A673 (cell line): ENCODE data around the gene CFAP65. TPM values are rescaled to one million over a fixed set of nuclear protein-coding genes. Genes with fewer than 3 reads are reported as not detected.

ENCODE experiments used
- BruUV-seq: library from RNA; stranded (reverse); fragments of 400-500 nt; replicated peaks from 2 replicates; lab custom pipeline; 2021; lab: Mats Ljungman, UMichigan
- CTCF ChIA-PET: fragments of 300-600 bp; sonication (Branson Sonifier 250); formaldehyde crosslinking; loops from one replicate; lab custom pipeline; 2022; ENCODE audit warnings: antibody characterized with exemption; lab: Charles Lee
- POLR2A ChIA-PET: fragments of 300-600 bp; sonication (Branson Sonifier 250); formaldehyde crosslinking; loops from one replicate; lab custom pipeline; 2022; ENCODE audit warnings: antibody characterized with exemption; ENCODE audit not compliant: low non-redundant PET; lab: Charles Lee
- DNase-seq: peaks from one replicate; pipeline ENCODE4 v3.0.0-alpha.2; 2015; ENCODE audit warnings: low spot score
- H3K27ac ChIP-seq: fragments of 200-600 bp; sonication (generic); 2 replicates; pipeline ENCODE4 v1.5.1; 2016; ENCODE audit warnings: mixed run types, low read depth, mild to moderate bottlenecking, mixed read lengths, antibody characterized with exemption, low read length; ENCODE audit not compliant: poor library complexity, severe bottlenecking
- H3K27me3 ChIP-seq: fragments of 200-600 bp; sonication (generic); replicated peaks from 2 replicates; pipeline ENCODE4 v1.6.1; 2017; ENCODE audit warnings: mixed run types, low read depth, mild to moderate bottlenecking, mixed read lengths, antibody characterized with exemption, low read length; ENCODE audit not compliant: insufficient read depth, poor library complexity
- H3K36me3 ChIP-seq: fragments of 200-600 bp; sonication (generic); 2 replicates; pipeline ENCODE4 v1.6.1; 2016; ENCODE audit warnings: mixed run types, mild to moderate bottlenecking, mixed read lengths, antibody characterized with exemption, low read length; ENCODE audit not compliant: insufficient read depth, poor library complexity, severe bottlenecking
- H3K4me1 ChIP-seq: fragments of 200-600 bp; sonication (generic); 2 replicates; pipeline ENCODE4 v1.6.1; 2017; ENCODE audit warnings: mixed run types, mild to moderate bottlenecking, mixed read lengths, antibody characterized with exemption, low read length; ENCODE audit not compliant: insufficient read depth, poor library complexity, severe bottlenecking
- H3K4me3 ChIP-seq: fragments of 200-600 bp; sonication (generic); 2 replicates; pipeline ENCODE4 v1.5.1; 2016; ENCODE audit warnings: low read depth, mixed run types, mild to moderate bottlenecking, mixed read lengths, low read length; ENCODE audit not compliant: poor library complexity, severe bottlenecking
- H3K9me3 ChIP-seq: fragments of 200-600 bp; sonication (generic); 2 replicates; pipeline ENCODE4 v1.6.1; 2016; ENCODE audit warnings: mixed run types, low read depth, mild to moderate bottlenecking, mixed read lengths, antibody characterized with exemption, low read length; ENCODE audit not compliant: poor library complexity, severe bottlenecking
- CTCF ChIP-seq: fragments of 300-800, 200-600 bp; sonication (generic); conservative IDR thresholded peaks from 2 replicates; pipeline ENCODE4 v1.5.1; 2017; ENCODE audit warnings: low read depth, mild to moderate bottlenecking, antibody characterized with exemption, low read length, moderate library complexity, mixed read lengths
- EZH2 ChIP-seq: fragments of 200-600 bp; sonication (generic); IDR thresholded peaks from 2 replicates; pipeline ENCODE4 v1.6.1; 2017; ENCODE audit warnings: borderline replicate concordance, low read depth, mild to moderate bottlenecking, mixed read lengths, antibody characterized with exemption, low read length; ENCODE audit not compliant: poor library complexity, severe bottlenecking
- intact Hi-C: fragments of 100-400 bp; cut with micrococcal nuclease; formaldehyde crosslinking; loops from one replicate; pipeline ENCODE4 v1.10.0; 2022; ENCODE audit not compliant: unreplicated experiment
- total RNA-seq: library from RNA; stranded (reverse); gene quantifications from 2 replicates; pipeline ENCODE4 v1.2.3, GENCODE V29; 2021

Gene CFAP65
- total RNA-seq, 1 experiment from 2014 or later = 0.13 TPM

DNA sequence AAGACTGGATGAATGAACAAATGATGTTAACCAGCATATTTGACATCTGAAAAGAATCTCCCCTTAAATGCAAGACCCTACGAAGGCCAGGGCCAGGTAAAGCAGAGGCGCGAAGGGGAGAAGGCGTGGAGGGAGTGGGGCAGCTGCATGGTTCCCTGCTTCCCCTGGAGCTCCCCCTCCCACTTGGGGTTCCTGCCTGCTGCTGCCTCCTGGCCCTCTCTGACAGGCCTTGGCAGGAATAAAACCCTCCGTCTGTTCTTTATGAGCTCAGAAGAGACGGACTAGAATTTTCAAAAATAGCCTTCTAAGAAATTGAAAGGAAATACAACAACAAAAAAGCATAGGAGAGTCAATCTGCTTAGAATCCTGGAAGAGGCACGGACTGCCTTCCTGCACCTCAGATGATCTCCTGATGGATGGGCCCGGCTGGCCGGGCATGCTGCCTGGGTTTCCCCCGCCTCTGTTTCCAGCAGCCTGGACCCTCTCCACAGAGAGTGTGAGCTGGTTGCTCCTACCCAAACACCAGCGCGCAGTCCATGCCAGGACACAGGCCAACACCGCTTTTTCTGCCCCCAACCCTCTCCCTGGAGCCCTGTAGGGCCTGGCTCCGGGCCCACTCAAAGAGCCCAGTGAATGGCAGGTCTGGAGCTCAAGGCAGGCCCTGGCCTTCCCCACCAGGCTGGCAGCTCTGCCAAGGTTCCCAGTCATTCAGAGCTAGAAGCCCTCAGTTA is 23.9 kb downstream of the CFAP65 start:
- Histone ChIP-seq H3K4me3 (no peak overlapping the region), H3K27ac (no peak overlapping the region), H3K4me1 (no peaks in the 10 kb centered on the region), H3K27me3 (no peaks in the 10 kb centered on the region), H3K36me3 (no peaks in the 10 kb centered on the region), H3K9me3 (no peaks in the 10 kb centered on the region)
- no TSS peak for BruUV-seq
- CTCF ChIA-PET = no interaction called here
- POLR2A ChIA-PET = no interaction called here
- intact Hi-C loops = no loop called here
- TF ChIP-seq EZH2 (no peak), CTCF (no peak)
- DNase-seq = no peak

DNA sequence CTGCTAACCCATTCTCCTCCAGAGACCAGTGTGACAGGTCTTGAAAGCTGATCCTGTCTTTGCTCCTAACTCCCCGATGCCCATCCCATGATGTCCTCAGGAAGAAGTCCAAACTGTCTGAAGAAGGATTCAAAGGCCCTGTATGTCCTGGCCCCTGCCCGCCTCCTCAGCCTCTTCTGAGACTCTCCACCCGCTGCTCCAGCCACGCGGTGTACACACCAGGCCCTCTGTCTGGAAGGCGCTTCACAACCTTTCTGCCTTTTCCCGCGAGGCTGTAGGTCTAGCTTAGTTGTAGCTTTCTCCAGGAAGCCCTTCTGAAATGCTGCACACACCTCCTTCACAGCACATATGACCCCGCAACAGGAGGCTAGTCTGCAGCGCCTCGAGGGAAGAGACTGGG is 24.6 kb downstream of the CFAP65 start:
- Histone ChIP-seq H3K27ac (no peak overlapping the region), H3K4me1 (no peaks in the 10 kb centered on the region), H3K9me3 (no peaks in the 10 kb centered on the region), H3K4me3 (no peak overlapping the region), H3K27me3 (no peaks in the 10 kb centered on the region), H3K36me3 (no peaks in the 10 kb centered on the region)
- no peak for DNase-seq
- BruUV-seq = no TSS peak
- POLR2A ChIA-PET = no interaction called here
- CTCF ChIA-PET = no interaction called here
- intact Hi-C loops = no loop called here
- no peak for TF ChIP-seq CTCF
- no peak for TF ChIP-seq EZH2

- ChIA-PET POLR2A (interaction anchor here (0.6 kb wide), 1 partner anchor 11 kb away, joined by 6 read pairs; no protein-coding TSS in a partner anchor), CTCF (interaction anchor here (0.6 to 1.7 kb wide), 4 partner anchors 9 to 49 kb away, joined by 3 to 8 read pairs (median 5); no protein-coding TSS in a partner anchor)
- Histone ChIP-seq H3K4me3 (no peak overlapping the region), H3K27ac (no peak overlapping the region), H3K9me3 (no peaks in the 10 kb centered on the region), H3K27me3 (no peaks in the 10 kb centered on the region), H3K4me1 (no peaks in the 10 kb centered on the region), H3K36me3 (no peaks in the 10 kb centered on the region)
- intact Hi-C loops = no loop called here
- DNase-seq = no peak
- no TSS peak for BruUV-seq
- TF ChIP-seq EZH2 (no peak), CTCF (no peak)
These were observed 30.4 kb downstream of the CFAP65 start for GRCh38 chr2:219010873-219011272.
